ENCODE measurements around the gene ITGB6.

Gene ITGB6

GRCh38 chr2:160077912-160078810, 121.9 kb downstream of the ITGB6 start:
- TF ChIP-seq, protein P1, sequence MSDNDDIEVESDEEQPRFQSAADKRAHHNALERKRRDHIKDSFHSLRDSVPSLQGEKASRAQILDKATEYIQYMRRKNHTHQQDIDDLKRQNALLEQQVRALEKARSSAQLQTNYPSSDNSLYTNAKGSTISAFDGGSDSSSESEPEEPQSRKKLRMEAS (IDR thresholded peaks at IDR 0.05), result peak; percentile 47; the same call in 1 of the 2 replicates
- TF ChIP-seq, protein P2, sequence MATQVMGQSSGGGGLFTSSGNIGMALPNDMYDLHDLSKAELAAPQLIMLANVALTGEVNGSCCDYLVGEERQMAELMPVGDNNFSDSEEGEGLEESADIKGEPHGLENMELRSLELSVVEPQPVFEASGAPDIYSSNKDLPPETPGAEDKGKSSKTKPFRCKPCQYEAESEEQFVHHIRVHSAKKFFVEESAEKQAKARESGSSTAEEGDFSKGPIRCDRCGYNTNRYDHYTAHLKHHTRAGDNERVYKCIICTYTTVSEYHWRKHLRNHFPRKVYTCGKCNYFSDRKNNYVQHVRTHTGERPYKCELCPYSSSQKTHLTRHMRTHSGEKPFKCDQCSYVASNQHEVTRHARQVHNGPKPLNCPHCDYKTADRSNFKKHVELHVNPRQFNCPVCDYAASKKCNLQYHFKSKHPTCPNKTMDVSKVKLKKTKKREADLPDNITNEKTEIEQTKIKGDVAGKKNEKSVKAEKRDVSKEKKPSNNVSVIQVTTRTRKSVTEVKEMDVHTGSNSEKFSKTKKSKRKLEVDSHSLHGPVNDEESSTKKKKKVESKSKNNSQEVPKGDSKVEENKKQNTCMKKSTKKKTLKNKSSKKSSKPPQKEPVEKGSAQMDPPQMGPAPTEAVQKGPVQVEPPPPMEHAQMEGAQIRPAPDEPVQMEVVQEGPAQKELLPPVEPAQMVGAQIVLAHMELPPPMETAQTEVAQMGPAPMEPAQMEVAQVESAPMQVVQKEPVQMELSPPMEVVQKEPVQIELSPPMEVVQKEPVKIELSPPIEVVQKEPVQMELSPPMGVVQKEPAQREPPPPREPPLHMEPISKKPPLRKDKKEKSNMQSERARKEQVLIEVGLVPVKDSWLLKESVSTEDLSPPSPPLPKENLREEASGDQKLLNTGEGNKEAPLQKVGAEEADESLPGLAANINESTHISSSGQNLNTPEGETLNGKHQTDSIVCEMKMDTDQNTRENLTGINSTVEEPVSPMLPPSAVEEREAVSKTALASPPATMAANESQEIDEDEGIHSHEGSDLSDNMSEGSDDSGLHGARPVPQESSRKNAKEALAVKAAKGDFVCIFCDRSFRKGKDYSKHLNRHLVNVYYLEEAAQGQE (IDR thresholded peaks at IDR 0.05; ENCODE audit: low read depth), result no peak
- TF ChIP-seq TEAD4 (IDR thresholded peaks at IDR 0.05) (peak; percentile 15; the same call in 1 of the 2 replicates), NFIC (IDR thresholded peaks at IDR 0.05) (peak; percentile 66), TCF12 (IDR thresholded peaks at IDR 0.05; ENCODE audit: low read depth) (peak; percentile 86), CREB1 (IDR thresholded peaks at IDR 0.05; ENCODE audit: low read depth) (no peak), YY1 (IDR thresholded peaks at IDR 0.05; ENCODE audit: low read depth) (no peak), RAD21 (IDR thresholded peaks at IDR 0.05; ENCODE audit: low read depth) (peak; percentile 31), CEBPB (IDR thresholded peaks at IDR 0.05) (peak; percentile 77), FOXM1 (IDR thresholded peaks at IDR 0.05; ENCODE audit: borderline replicate concordance, low read depth) (0 out of 2 replicates have a peak, but pooled peaks have one; percentile 42), EP300 (IDR thresholded peaks at IDR 0.05; ENCODE audit: borderline replicate concordance) (peak; percentile 64; the same call in 1 of the 2 replicates), EGR1 (IDR thresholded peaks at IDR 0.05) (no peak), TAF1 (IDR thresholded peaks at IDR 0.05; ENCODE audit: low read depth) (no peak), ZBTB7A (IDR thresholded peaks at IDR 0.05; ENCODE audit: low read depth) (no peak)
- TF ChIP-seq, protein P3, sequence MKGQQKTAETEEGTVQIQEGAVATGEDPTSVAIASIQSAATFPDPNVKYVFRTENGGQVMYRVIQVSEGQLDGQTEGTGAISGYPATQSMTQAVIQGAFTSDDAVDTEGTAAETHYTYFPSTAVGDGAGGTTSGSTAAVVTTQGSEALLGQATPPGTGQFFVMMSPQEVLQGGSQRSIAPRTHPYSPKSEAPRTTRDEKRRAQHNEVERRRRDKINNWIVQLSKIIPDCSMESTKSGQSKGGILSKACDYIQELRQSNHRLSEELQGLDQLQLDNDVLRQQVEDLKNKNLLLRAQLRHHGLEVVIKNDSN (IDR thresholded peaks at IDR 0.05), result peak; percentile 39; the same call in 1 of the 2 replicates

DNA sequence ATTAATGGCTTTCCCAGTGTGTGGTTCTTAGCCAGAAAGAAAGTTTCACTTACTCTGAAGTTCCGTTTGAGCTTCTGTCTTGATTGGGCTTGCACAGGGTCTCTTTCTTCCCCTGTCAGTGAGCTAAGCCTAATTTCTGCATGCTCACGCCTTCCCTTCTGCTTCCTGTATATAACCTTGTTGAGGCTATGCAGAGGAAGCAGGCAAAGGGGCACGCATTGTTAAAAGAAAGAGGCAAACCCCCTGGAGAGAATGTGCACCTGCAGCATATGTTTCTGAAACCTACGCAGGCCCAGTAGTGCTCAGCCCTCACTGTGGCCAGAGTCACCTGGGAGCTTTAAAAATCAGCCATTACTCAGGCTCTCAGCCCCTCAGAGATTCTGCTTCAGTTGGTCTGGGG, 123.2 kb downstream of the ITGB6 start:
- TF ChIP-seq NFIC (IDR thresholded peaks at IDR 0.05) (no peak), CEBPB (IDR thresholded peaks at IDR 0.05) (no peak), FOXM1 (IDR thresholded peaks at IDR 0.05; ENCODE audit: borderline replicate concordance, low read depth) (no peak)
- TF ChIP-seq, protein P2 (IDR thresholded peaks at IDR 0.05; ENCODE audit: low read depth), result no peak
- TF ChIP-seq, protein P1 (IDR thresholded peaks at IDR 0.05), result no peak

DNA sequence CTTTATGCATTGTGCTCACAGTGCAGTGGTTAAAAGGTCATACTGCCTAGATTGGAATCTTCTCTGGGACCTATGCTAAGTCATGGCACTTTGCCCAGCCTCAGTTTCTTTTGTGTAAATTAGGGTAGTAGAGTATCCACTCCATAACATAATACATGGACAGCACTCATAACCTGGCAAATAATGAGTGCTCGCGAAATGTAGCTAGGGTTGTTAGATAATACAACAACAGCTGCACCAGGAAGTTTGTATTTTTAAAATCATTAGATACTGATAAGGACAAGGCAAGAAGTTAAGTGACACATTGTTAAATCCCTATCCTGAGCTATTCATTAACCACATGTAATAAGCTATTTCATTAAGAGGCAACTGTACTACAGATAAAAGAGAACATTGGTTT, 123.8 kb downstream of the ITGB6 start:
- no peak for TF ChIP-seq TCF12 (IDR thresholded peaks at IDR 0.05; ENCODE audit: low read depth)

GRCh38 chr2:160075171-160075570, 124.9 kb downstream of the ITGB6 start:
- TF ChIP-seq CREB1 (IDR thresholded peaks at IDR 0.05; ENCODE audit: low read depth) (no peak), CEBPB (IDR thresholded peaks at IDR 0.05) (no peak), TEAD4 (IDR thresholded peaks at IDR 0.05) (no peak), YY1 (IDR thresholded peaks at IDR 0.05; ENCODE audit: low read depth) (no peak)

DNA sequence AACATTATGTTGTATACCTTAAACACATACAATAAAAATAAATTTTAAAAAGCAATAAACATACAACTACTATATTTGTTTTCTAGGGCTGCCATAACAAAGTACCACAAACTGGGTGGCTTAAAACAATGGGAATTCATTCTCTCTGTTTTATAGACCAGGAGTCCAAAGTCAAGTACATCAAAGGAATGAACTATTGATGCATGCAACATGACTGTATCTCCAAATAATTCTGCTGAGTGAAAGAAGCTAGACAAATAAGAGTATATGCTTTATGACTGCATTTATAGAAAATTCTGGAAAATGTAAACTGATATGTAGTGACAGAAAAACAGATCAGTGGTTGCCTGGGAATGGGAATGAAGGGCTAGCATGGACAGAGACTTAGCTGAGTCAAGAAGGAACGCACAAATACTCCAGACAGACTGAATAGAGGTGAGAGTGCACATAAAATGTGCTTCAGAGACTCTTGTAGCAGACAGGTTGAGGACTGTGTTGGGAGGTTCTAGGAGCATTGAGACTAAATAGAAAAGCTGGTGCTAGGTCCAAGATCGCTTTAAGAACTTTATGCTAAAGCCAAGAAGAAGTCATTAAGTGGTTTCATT, 126.7 kb downstream of the ITGB6 start:
- TF ChIP-seq CEBPB (IDR thresholded peaks at IDR 0.05) (no peak), EP300 (IDR thresholded peaks at IDR 0.05; ENCODE audit: borderline replicate concordance) (no peak), ZBTB7A (IDR thresholded peaks at IDR 0.05; ENCODE audit: low read depth) (no peak), CREB1 (IDR thresholded peaks at IDR 0.05; ENCODE audit: low read depth) (no peak), FOXM1 (IDR thresholded peaks at IDR 0.05; ENCODE audit: borderline replicate concordance, low read depth) (no peak), TAF1 (IDR thresholded peaks at IDR 0.05; ENCODE audit: low read depth) (no peak)

DNA sequence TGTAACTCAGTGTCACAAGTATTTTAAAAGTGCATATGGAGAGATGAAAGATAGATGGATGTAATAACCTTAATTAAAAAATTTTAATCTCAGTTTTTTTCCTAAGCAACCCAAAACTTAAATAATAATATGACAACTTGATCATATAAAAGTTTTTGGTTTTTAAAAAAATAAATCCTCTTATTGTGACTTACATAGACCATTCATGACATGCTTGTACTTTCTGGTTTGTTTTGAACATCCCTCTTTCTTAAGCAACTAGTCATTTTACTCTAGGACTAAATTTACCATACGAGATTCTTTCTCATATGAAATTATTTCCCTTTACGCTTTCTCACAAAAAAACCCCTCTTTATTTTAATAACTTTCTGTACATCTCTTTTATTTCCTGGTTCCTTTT, 131.2 kb downstream of the ITGB6 start:
- TF ChIP-seq CEBPB (IDR thresholded peaks at IDR 0.05) (no peak), RAD21 (IDR thresholded peaks at IDR 0.05; ENCODE audit: low read depth) (no peak), ZBTB7A (IDR thresholded peaks at IDR 0.05; ENCODE audit: low read depth) (no peak), YY1 (IDR thresholded peaks at IDR 0.05; ENCODE audit: low read depth) (no peak), EGR1 (IDR thresholded peaks at IDR 0.05) (no peak), NFIC (IDR thresholded peaks at IDR 0.05) (no peak), FOXM1 (IDR thresholded peaks at IDR 0.05; ENCODE audit: borderline replicate concordance, low read depth) (no peak), TCF12 (IDR thresholded peaks at IDR 0.05; ENCODE audit: low read depth) (no peak), CREB1 (IDR thresholded peaks at IDR 0.05; ENCODE audit: low read depth) (no peak), TEAD4 (IDR thresholded peaks at IDR 0.05) (no peak), TAF1 (IDR thresholded peaks at IDR 0.05; ENCODE audit: low read depth) (no peak), EP300 (IDR thresholded peaks at IDR 0.05; ENCODE audit: borderline replicate concordance) (no peak)
- TF ChIP-seq, protein P1 (IDR thresholded peaks at IDR 0.05), result no peak
- TF ChIP-seq, protein P3 (IDR thresholded peaks at IDR 0.05), result no peak
- TF ChIP-seq, protein P2 (IDR thresholded peaks at IDR 0.05; ENCODE audit: low read depth), result no peak
